Measurements from ENCODE around the gene GRID2IP.
"Not testable (repeated sequence)": the region's sequence is repeated elsewhere in the genome, so short reads cannot be mapped to it uniquely, and the experiment has no call there.

GRID2IP gene

GRCh38 chr7:6482743-6483119, 68.5 kb downstream of the GRID2IP start:
- no peak for DNase-seq

GRCh38 chr7:6482307-6482706, 69.0 kb downstream of the GRID2IP start:
- no peak for DNase-seq

- no peak for DNase-seq
Measured at GRCh38 chr7:6481445-6481844, 69.8 kb downstream of the GRID2IP start.

- no peak for DNase-seq
Measured at GRCh38 chr7:6480323-6480660, 71.0 kb downstream of the GRID2IP start.

GRCh38 chr7:6479067-6479466, 72.2 kb downstream of the GRID2IP start:
- no peak for DNase-seq

GRCh38 chr7:6478186-6478585, 73.1 kb downstream of the GRID2IP start:
- no peak for DNase-seq

- no peak for DNase-seq
Measured at GRCh38 chr7:6477318-6477660, 74.0 kb downstream of the GRID2IP start.

GRCh38 chr7:6476596-6477317, 74.5 kb downstream of the GRID2IP start:
- DNase-seq: no peak

GRCh38 chr7:6475433-6476186, 75.7 kb downstream of the GRID2IP start:
- no peak for DNase-seq

GRCh38 chr7:6465862-6466261, 85.4 kb downstream of the GRID2IP start:
- DNase-seq: no peak

GRCh38 chr7:6463609-6464008, 87.7 kb downstream of the GRID2IP start:
- DNase-seq: not testable (repeated sequence)

GRCh38 chr7:6461946-6462550, 89.2 kb downstream of the GRID2IP start:
- no peak for DNase-seq

GRCh38 chr7:6460990-6461584, 90.2 kb downstream of the GRID2IP start:
- DNase-seq: no peak

GRCh38 chr7:6460303-6460702, 91.0 kb downstream of the GRID2IP start:
- no peak for DNase-seq

GRCh38 chr7:6458676-6459075, 92.6 kb downstream of the GRID2IP start:
- not testable (repeated sequence) for DNase-seq

- DNase-seq: no peak
Measured at GRCh38 chr7:6453734-6454133, 97.5 kb downstream of the GRID2IP start.

GRCh38 chr7:6451224-6451705, 100.0 kb downstream of the GRID2IP start:
- DNase-seq: no peak

GRCh38 chr7:6450591-6450990, 100.7 kb downstream of the GRID2IP start:
- DNase-seq: not testable (repeated sequence)

- not testable (repeated sequence) for DNase-seq
Measured at GRCh38 chr7:6449884-6450283, 101.4 kb downstream of the GRID2IP start.

- DNase-seq: no peak
Measured at GRCh38 chr7:6448943-6449543, 102.2 kb downstream of the GRID2IP start.

GRCh38 chr7:6447581-6448199, 103.6 kb downstream of the GRID2IP start, which contains the start of gene DAGLB:
Gene DAGLB (minus strand): TSS chr7:6447954. CDS start chr7:6447842, 112 bp downstream.
- DNase-seq: peak; percentile 98

Data from stimulated activated CD8-positive, alpha-beta memory T cell treated with anti-CD3 and anti-CD28 coated beads, Interleukin-4, amount 100 ng/mL, for 48 hours (primary cell).